ENCODE measurements around the gene HIPK2. TPM values are rescaled to one million over a fixed set of nuclear protein-coding genes. Genes with fewer than 3 reads are reported as not detected.
"Not testable (repeated sequence)": the region's sequence is repeated elsewhere in the genome, so short reads cannot be mapped to it uniquely, and the experiment has no call there.

Gene HIPK2
- total and polyA plus RNA-seq, 12 donors = 19.7 to 203 (median 127) TPM

DNA sequence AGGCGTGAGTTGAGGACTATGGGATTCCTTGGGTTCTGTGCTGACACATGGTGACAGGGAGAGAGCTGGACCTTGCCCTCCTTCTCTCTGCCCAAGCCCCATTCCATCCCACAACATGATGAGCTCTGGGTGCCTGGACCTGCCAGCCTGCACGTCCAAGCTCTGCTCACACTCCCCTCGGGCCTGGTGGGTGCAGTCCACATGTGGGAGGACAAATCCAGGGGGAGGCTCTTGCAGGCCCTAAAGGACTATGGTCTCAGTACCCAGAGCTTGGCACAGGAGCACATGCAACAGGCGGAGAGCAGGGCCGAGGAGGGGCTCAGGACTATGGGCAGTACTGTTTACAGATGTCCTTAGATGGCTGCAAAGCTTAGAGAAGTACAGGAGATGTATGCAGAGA lies 162.9 kb downstream of the HIPK2 start:
- Histone ChIP-seq H3K4me1 (peaks cover 0 to 9% (median 0%) of the 10 kb centered on the region in 9 donors), H3K27me3 (no peaks in the 10 kb centered on the region), H3K9me3 (no peaks in the 10 kb centered on the region), H3K27ac (no peak overlapping the region), H3K36me3 (peaks cover 0 to 100% (median 62%) of the 10 kb centered on the region in 9 donors), H3K4me3 (no peak overlapping the region)
- ATAC-seq = no peak
- WGBS, 2 donors = 88 to 94% methylated on average over 5 of the region's 5 CpGs
- TF ChIP-seq, protein P1, sequence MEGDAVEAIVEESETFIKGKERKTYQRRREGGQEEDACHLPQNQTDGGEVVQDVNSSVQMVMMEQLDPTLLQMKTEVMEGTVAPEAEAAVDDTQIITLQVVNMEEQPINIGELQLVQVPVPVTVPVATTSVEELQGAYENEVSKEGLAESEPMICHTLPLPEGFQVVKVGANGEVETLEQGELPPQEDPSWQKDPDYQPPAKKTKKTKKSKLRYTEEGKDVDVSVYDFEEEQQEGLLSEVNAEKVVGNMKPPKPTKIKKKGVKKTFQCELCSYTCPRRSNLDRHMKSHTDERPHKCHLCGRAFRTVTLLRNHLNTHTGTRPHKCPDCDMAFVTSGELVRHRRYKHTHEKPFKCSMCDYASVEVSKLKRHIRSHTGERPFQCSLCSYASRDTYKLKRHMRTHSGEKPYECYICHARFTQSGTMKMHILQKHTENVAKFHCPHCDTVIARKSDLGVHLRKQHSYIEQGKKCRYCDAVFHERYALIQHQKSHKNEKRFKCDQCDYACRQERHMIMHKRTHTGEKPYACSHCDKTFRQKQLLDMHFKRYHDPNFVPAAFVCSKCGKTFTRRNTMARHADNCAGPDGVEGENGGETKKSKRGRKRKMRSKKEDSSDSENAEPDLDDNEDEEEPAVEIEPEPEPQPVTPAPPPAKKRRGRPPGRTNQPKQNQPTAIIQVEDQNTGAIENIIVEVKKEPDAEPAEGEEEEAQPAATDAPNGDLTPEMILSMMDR (IDR thresholded peaks at IDR 0.05) = no peak
- intact Hi-C loops (cut with DNase I) = loop anchor here in 5 of 10 donors (5.0 kb wide), 1 partner anchor 387 kb away; no protein-coding TSS in a partner anchor
- no peak for DNase-seq

DNA sequence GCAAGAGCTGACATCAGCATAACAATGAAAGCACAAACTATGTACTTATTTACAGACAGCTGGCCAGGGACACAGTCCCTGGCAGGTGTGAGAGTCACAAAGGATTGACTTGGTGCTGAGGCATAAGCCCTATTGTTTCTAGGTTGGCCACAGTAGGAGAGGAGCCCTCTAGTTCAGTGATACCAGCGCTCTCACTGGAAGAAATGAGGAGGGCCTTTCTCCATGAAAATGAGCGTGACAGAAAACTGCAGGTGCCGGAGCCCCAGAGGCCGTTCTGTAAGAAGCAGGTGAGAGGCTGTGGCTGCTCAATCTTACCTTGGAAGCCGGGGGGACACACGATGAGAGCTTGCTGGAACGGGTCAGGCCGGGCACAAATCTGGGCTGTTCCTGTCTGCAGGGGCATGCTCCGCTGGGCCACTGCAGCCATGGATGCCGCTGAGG lies 163.8 kb downstream of the HIPK2 start:
- 90 to 92% methylated on average over 10 of the region's 10 CpGs for WGBS, 2 donors
- H3K27me3 ChIP-seq = no peaks in the 10 kb centered on the region
- intact Hi-C loops (cut with DNase I) = no loop called here

DNA sequence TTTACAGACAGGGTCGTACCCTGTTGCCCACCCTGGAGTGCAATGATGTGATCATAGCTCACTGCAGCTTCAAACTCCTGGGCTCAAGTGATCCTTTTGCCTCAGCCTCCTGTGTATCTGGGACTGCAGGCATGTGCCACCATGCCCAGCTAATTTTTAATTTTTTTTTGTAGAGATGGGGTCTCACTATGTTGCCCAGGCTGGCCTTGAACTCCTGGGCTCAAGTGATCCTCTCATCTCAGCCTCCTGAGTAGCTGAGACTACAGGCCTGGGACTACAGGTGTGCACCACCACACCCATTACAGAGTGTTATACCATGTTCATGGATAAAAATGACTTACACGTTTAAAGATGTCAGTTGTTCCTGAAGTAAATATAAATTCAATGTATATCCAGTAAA lies 166.2 kb downstream of the HIPK2 start:
- H3K4me1 ChIP-seq; H3K9me3 ChIP-seq; H3K27ac ChIP-seq; intact Hi-C loops (cut with DNase I); H3K27me3 ChIP-seq; DNase-seq; ATAC-seq; H3K4me3 ChIP-seq: not testable (repeated sequence)
- 96 to 97% methylated on average over 2 of the region's 2 CpGs for whole genome bisulfite sequencing, 2 donors
- H3K36me3 ChIP-seq = peaks cover 0 to 98% (median 55%) of the 10 kb centered on the region in 9 donors

More for the DNA sequence above, 163.8 kb downstream of the HIPK2 start:
- H3K4me3 ChIP-seq = no peak overlapping the region
- peaks cover 0 to 100% (median 62%) of the 10 kb centered on the region in 9 donors for H3K36me3 ChIP-seq
- H3K27ac ChIP-seq = no peak overlapping the region
- TF ChIP-seq, protein P1 (IDR thresholded peaks at IDR 0.05) = no peak
- H3K4me1 ChIP-seq = peaks cover 0 to under 1% (median 0%) of the 10 kb centered on the region in 9 donors
- H3K9me3 ChIP-seq = no peaks in the 10 kb centered on the region
- no peak for ATAC-seq
- no peak for DNase-seq

DNA sequence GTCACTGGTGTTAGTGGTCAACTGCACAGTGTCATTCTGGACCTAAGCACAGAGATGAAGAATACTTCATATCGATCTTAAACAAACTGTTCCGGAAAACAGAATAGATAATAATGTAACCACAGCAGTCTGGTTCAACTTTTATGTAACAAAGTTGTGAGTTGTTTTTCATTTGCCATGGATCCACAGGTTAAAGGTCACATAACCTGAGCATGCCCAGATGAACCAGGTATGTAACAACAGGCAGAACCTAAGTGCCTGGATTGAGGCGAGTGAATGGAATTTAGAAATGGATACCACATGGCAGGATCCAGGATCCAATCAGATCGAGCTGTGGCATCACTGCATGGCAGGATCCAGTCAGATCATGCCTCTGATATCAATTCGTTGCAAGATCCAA lies 167.2 kb downstream of the HIPK2 start:
- Histone ChIP-seq H3K9me3 (no peaks in the 10 kb centered on the region), H3K4me3 (no peak overlapping the region), H3K27me3 (no peaks in the 10 kb centered on the region), H3K36me3 (peaks cover 0 to 98% (median 46%) of the 10 kb centered on the region in 9 donors), H3K27ac (no peak overlapping the region), H3K4me1 (no peaks in the 10 kb centered on the region)
- intact Hi-C loops (cut with DNase I) = no loop called here
- DNase-seq (no peak), ATAC-seq (no peak)
- TF ChIP-seq, protein P1 (IDR thresholded peaks at IDR 0.05) = no peak
- WGBS, 2 donors = 88 to 94% methylated on average over 5 of the region's 5 CpGs

DNA sequence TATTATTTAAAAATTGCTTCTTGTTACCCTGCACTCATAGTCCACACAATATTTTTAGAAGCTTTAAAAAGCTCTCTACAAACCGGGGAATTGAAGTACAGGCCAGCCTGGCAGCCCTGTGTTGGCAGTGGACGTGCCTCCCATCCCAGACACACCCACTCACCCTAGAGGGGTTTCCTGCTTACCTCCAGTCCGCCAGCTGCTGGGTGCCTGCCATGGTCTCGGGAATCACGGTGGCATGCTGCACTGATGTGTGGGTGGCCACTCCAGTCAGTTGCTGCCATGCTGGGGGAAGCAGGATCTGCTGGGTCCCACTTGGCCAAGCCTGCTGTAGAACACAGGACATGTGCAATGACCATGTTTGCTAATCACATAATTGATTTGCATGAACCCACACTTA lies 173.9 kb downstream of the HIPK2 start:
- DNase-seq (peak; percentile 41 to 53), ATAC-seq (peak; percentile 62 to 86 (median 74))
- Histone ChIP-seq H3K9me3 (no peaks in the 10 kb centered on the region), H3K4me3 (no peak overlapping the region), H3K27ac (peak overlapping the region in 1 of 10 donors; percentile 13), H3K4me1 (peaks cover 0 to 12% (median 0%) of the 10 kb centered on the region in 9 donors), H3K36me3 (peaks cover 0 to 98% (median 34%) of the 10 kb centered on the region in 9 donors), H3K27me3 (no peaks in the 10 kb centered on the region)
- WGBS, 2 donors = 48 to 56% methylated on average over 5 of the region's 5 CpGs
- intact Hi-C loops (cut with DNase I) = loop anchor here in 3 of 10 donors (5.0 kb wide), 1 partner anchor 398 kb away; no protein-coding TSS in a partner anchor
- TF ChIP-seq, protein P1 (IDR thresholded peaks at IDR 0.05) = no peak
